Loucy (cell line): ENCODE data around the gene MVP.

Experiments used
- CTCF ChIP-seq: fragments of 200-600 bp; sonication (generic); conservative IDR thresholded peaks from 2 replicates; pipeline ENCODE4 v1.5.1; 2014; ENCODE audit warnings: mild to moderate bottlenecking, antibody characterized with exemption, low read length
- EZH2phosphoT487 ChIP-seq: fragments of 200-600 bp; IDR thresholded peaks from 2 replicates; pipeline ENCODE4 v1.6.1; 2018; ENCODE audit warnings: antibody characterized with exemption, mild to moderate bottlenecking, moderate library complexity, borderline replicate concordance

GRCh38 chr16:29862383-29862883 lies 42.2 kb downstream of the MVP start:
- TF ChIP-seq CTCF (no peak), EZH2phosphoT487 (no peak)
